Heart left ventricle (tissue), 16 donors: ENCODE data around the gene EFNB1. TPM values are rescaled to one million over a fixed set of nuclear protein-coding genes. Genes with fewer than 3 reads are reported as not detected.
"Not testable (repeated sequence)": the region's sequence is repeated elsewhere in the genome, so short reads cannot be mapped to it uniquely, and the experiment has no call there.

Source experiments
- ATAC-seq, 4 donors: fragments of 200-7000 bp; cut with Tn5 transposase; one replicate each; pipeline ENCODE4 v1.9.1; 2020 to 2022; ENCODE audit warnings: moderate library complexity in 4 of 4, mild to moderate bottlenecking in 3 of 4, moderate number of reproducible peaks in 1 of 4
- DNase-seq, 5 donors: peaks; one replicate each; pipeline ENCODE4 v3.0.0-alpha.2; 2020
- H3K27ac ChIP-seq, 12 donors: fragments of 200-600 bp; sonication (generic) in 4 of 12; one replicate each; pipeline versions ENCODE4 v1.5.0 to v1.8.0; 2016 to 2022; ENCODE audit warnings: mild to moderate bottlenecking in 2 of 12
- H3K27me3 ChIP-seq, 9 donors: fragments of 200-600 bp; sonication (generic) in 2 of 9; one replicate each; pipeline versions ENCODE4 v1.5.1 to v1.8.0; 2016 to 2022; ENCODE audit warnings: mild to moderate bottlenecking in 3 of 9
- H3K36me3 ChIP-seq, 9 donors: fragments of 200-600 bp; sonication (generic) in 2 of 9; one replicate each; pipeline versions ENCODE4 v1.5.0 to v1.8.0; 2018 to 2022; ENCODE audit warnings: mild to moderate bottlenecking in 2 of 9
- H3K4me1 ChIP-seq, 12 donors: fragments of 200-600 bp; sonication (generic) in 4 of 12; one replicate each; pipeline versions ENCODE4 v1.5.0 to v1.8.0; 2016 to 2022; ENCODE audit warnings: mild to moderate bottlenecking in 3 of 12
- H3K4me3 ChIP-seq, 12 donors: fragments of 200-600 bp; sonication (generic) in 4 of 12; one replicate each; pipeline versions ENCODE4 v1.5.0 to v1.8.0; 2017 to 2022; ENCODE audit warnings: mild to moderate bottlenecking in 9 of 12, moderate library complexity in 4 of 12
- H3K9me3 ChIP-seq, 12 donors: fragments of 200-600 bp; sonication (generic) in 4 of 12; one replicate each; pipeline versions ENCODE4 v1.5.0 to v1.8.0; 2016 to 2022; ENCODE audit warnings: mild to moderate bottlenecking in 1 of 12
- CTCF ChIP-seq, 12 donors: fragments of 200-600 bp; sonication (generic) in 4 of 12; IDR thresholded peaks; one replicate each; pipeline versions ENCODE4 v1.5.0 to v1.8.0; 2018 to 2022; ENCODE audit warnings: antibody characterized with exemption in 12 of 12, mild to moderate bottlenecking in 5 of 12
- POLR2A ChIP-seq, 2 donors: fragments of 450-650 bp; IDR thresholded peaks; one replicate each; pipeline ENCODE4 v1.6.1; 2017; ENCODE audit warnings: antibody characterized with exemption in 2 of 2, mild to moderate bottlenecking in 2 of 2, moderate library complexity in 2 of 2
- WGBS, 4 donors: extraction: QIAGEN DNeasy Blood & Tissue Kit in 2 of 4; methylation state at CpG; one replicate each; pipeline versions ENCODE4 v1.1.5 to v1.1.7; 2013 to 2018; 5-methylcytosine and 5-hydroxymethylcytosine counted together
- intact Hi-C, 10 donors: fragments of 100-400 bp; cut with DNase I; formaldehyde crosslinking; loops; one replicate each; pipeline versions ENCODE4 v1.11.1 to v1.14.2; 2022
- long read RNA-seq, 3 donors: library from polyadenylated mRNA; unstranded; transcript quantifications; one replicate each; pipeline ENCODE4 v2.0.0, GENCODE V29; 2020 to 2021
- polyA plus RNA-seq, 2 donors: library from polyadenylated mRNA; stranded (reverse); fragments of 200-250 nt; gene quantifications; one replicate each; pipeline ENCODE4 v1.2.3, GENCODE V29; 2013
- total RNA-seq, 9 donors: library from RNA; depleted of rRNA in 2 of 9; stranded (reverse); fragments of >200 nt in 2 of 9; fragmentation: NEBNext Ultra II Directional in 3 of 9; extraction: Animal tissue kit (Norgen Biotek cat#: 25700) in 3 of 9; gene quantifications; one replicate each; pipeline versions ENCODE4 v1.1.0 to v1.2.4, GENCODE V29; 2016 to 2023
- donor health status: ischemic (EF 13 %, LVEDD 7.1; RV severe dilation, severe dysfunction).
- donor health status: healthy with polysubstance abuse.
- donor health status: DM: no; HTN: yes; CAD: no.
- donor health status: DM: no; HTN: no; CAD: no.
- donor health status: ischemic (EF 25% LVEDD 6.9; RV normal size, moderate dysfunction).
- donor health status: ischemic (EF 25% LVEDD 5.7; RV mildly dilated, moderate dysfunction).
- donor health status: healthy.
- donor health status: DM: yes; HTN: yes; CAD: no.
- donor health status: ischemic (EF 35%, LVEDD 5.7; RV mildly dilated, moderate dysfunction).
- donor health status: nonischemic (EF 11% LVEDD 7.7; RV severe dilation, severe dysfunction).
- donor health status: DM: yes; HTN: yes; CAD: no.
- donor health status: PGD.
- donor health status: ischemic (EF 29% LVEDD 5.4; RV normal size, mild dysfunction).
- donor health status: nonischemic (EF 23%, LVEDD 6.1; RV moderate dilation, normal function).

The EFNB1 gene
- total RNA-seq (10 to 100 TPM; 15.9 to 78.8 (median 23.1) TPM), polyA plus RNA-seq (10 to 100 TPM; 25.4 to 33.2 TPM)
- long read RNA-seq, donor 1, transcript EFNB1-201 (5 exons, 3,314 nt) = major isoform, 11 of 21 reads
- long read RNA-seq, donor 1, partial matches to known transcripts = 10 of 21 reads
- long read RNA-seq, donor 1, other reads (novel, unspliced or antisense) = 0 of 21 reads
- long read RNA-seq, donor 2, transcript EFNB1-201 (5 exons, 3,314 nt) = major isoform, 14 of 52 reads
- long read RNA-seq, donor 2, partial matches to known transcripts = 38 of 52 reads
- long read RNA-seq, donor 2, other reads (novel, unspliced or antisense) = 0 of 52 reads
- long read RNA-seq, donor 3, transcript EFNB1-201 (5 exons, 3,314 nt) = major isoform, 26 of 44 reads
- long read RNA-seq, donor 3, partial matches to known transcripts = 17 of 44 reads
- long read RNA-seq, donor 3, other reads (novel, unspliced or antisense) = 1 of 44 reads

DNA sequence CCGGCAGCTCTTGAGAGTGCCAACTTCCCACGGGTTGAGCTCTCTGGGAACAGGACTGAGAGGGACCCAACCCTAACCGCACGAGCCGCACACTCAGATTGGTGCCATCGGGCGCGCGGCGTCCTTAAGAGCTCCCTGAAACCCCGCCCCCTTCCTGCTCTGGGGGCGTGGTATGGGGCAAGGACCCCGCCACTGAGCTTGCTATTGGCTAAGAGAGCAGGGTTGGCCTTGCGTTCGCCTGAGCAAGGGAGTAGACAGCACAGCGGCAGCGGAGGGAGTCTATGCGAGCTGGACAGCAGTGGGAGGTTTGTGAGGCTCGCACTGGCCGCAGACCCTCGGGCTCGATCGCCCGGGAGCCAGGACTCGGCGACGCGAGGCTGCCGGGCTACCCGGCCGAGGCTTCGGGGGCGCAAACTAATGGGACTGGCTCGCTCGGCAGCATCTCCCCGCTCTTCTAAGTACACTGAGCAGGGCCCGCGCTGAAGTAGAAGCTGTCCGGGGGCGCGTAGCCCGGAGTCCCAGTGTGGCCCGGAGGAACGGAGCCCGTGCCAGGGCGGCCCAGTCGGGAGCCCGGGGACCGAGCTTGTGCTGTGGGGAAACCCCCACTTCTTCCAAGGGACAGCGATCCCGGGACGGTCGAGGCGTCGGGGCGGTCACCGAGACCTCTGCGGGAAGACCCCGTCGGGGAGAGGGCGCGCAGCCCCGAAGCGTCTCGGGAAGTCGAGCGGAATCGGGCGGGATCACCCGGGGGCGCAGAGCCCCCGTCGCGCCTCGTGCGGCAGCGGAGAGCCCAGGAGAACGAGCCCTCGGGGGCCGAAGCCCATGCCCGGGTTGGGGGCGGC, at the start of gene EFNB1:
EFNB1 (plus strand) TSS at position 282 of the 842 bp plus-strand sequence. CDS start 756 bp downstream, outside the sequence.
- DNase-seq = peak; percentile 91 to 95 (median 93)
- peak within 1 kb of the TSS; percentile 65 to 92 (median 85) for H3K27ac ChIP-seq
- TF ChIP-seq POLR2A (IDR thresholded peaks at IDR 0.05) (peak; percentile 72 to 99), CTCF (IDR thresholded peaks at IDR 0.05) (no peak)
- H3K4me1 ChIP-seq = peaks cover 0 to 22% (median 4%) of the 10 kb centered on the region in 12 donors
- H3K36me3 ChIP-seq = no peaks in the 10 kb centered on the region
- H3K27me3 ChIP-seq = peaks cover 0 to 25% (median 0%) of the 10 kb centered on the region in 9 donors
- peak; percentile 93 to 96 (median 94) for ATAC-seq
- H3K9me3 ChIP-seq = no peaks in the 10 kb centered on the region
- WGBS, 4 donors = 0 to 49% (median 20%) methylated on average over 60 to 82 of the region's 82 CpGs
- intact Hi-C loops = loop anchor here (1.0 to 10.0 kb wide), 22 partner anchors 66 to 558 kb away; partner anchors contain the start of gene PJA1 (in 2 of the 10)
- H3K4me3 ChIP-seq = peak within 1 kb of the TSS; percentile 63 to 98 (median 81)

GRCh38 chrX:68781295-68781694, 47.5 kb upstream of the EFNB1 start:
- intact Hi-C loops, H3K27me3 ChIP-seq, H3K36me3 ChIP-seq, ATAC-seq, H3K4me3 ChIP-seq, H3K27ac ChIP-seq, H3K4me1 ChIP-seq, DNase-seq: not testable (repeated sequence)
- WGBS, 4 donors = 78 to 95% (median 90%) methylated on average over 4 of the region's 4 CpGs
- H3K9me3 ChIP-seq = peaks cover 0 to 16% (median 0%) of the 10 kb centered on the region in 12 donors

GRCh38 chrX:68784816-68785215, 44.0 kb upstream of the EFNB1 start:
- DNase-seq (no peak), ATAC-seq (no peak)
- Histone ChIP-seq H3K4me3 (no peak overlapping the region), H3K9me3 (peaks cover 0 to 12% (median 0%) of the 10 kb centered on the region in 12 donors), H3K27ac (no peak overlapping the region), H3K36me3 (no peaks in the 10 kb centered on the region), H3K4me1 (no peaks in the 10 kb centered on the region), H3K27me3 (peaks cover 0 to 5% (median 0%) of the 10 kb centered on the region in 9 donors)
- intact Hi-C loops = no loop called here
- no peak for TF ChIP-seq POLR2A (IDR thresholded peaks at IDR 0.05)
- no peak for TF ChIP-seq CTCF (IDR thresholded peaks at IDR 0.05)
- WGBS, 4 donors = 77 to 89% (median 82%) methylated on average over 10 of the region's 10 CpGs

- WGBS, 4 donors = 80 to 87% (median 83%) methylated on average over 4 of the region's 4 CpGs
- not testable (repeated sequence) for ATAC-seq
Observed at GRCh38 chrX:68786581-68786980, 42.2 kb upstream of the EFNB1 start.

DNA sequence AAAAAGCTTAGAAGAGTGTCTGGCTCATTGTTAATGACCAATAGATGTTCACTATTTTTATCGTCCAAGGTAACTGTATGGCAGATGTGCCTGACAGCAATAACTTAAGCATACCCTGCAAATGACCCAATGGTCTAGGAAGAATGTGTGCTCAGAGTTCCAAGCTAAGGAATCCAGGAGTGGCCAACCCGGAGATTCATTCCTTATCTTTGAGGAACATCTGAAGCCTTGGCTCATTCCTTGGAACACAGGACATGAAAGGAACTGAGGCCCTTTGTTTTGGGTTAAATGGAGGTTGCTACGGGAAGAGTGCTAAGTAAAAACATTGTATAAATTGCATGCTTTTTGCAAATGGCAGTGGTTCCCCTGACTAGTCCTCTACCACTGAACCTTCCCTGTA, 38.9 kb upstream of the EFNB1 start:
- intact Hi-C loops = no loop called here
- no peak overlapping the region for H3K4me3 ChIP-seq
- no peaks in the 10 kb centered on the region for H3K9me3 ChIP-seq
- no peaks in the 10 kb centered on the region for H3K4me1 ChIP-seq
- no peak for DNase-seq
- WGBS, 4 donors = 65 to 75% (median 65%) methylated on average over 3 of the region's 3 CpGs
- no peak for TF ChIP-seq CTCF (IDR thresholded peaks at IDR 0.05)
- TF ChIP-seq POLR2A (IDR thresholded peaks at IDR 0.05) = no peak
- no peak overlapping the region for H3K27ac ChIP-seq
- no peaks in the 10 kb centered on the region for H3K36me3 ChIP-seq
- ATAC-seq = no peak
- peaks cover 0 to 14% (median 0%) of the 10 kb centered on the region in 9 donors for H3K27me3 ChIP-seq

More at GRCh38 chrX:68786581-68786980, 42.2 kb upstream of the EFNB1 start:
- H3K4me1 ChIP-seq, DNase-seq, H3K4me3 ChIP-seq, intact Hi-C loops, H3K36me3 ChIP-seq, H3K27me3 ChIP-seq, H3K27ac ChIP-seq: not testable (repeated sequence)
- peaks cover 0 to 12% (median 0%) of the 10 kb centered on the region in 12 donors for H3K9me3 ChIP-seq
